GM12878 (cell line): ENCODE data around the gene SPRYD3. TPM values are rescaled to one million over a fixed set of nuclear protein-coding genes. Genes with fewer than 3 reads are reported as not detected.

Experiments
- ATF2 ChIP-seq: IDR thresholded peaks from 2 replicates; pipeline ENCODE4 v1.6.1; 2012; ENCODE audit warnings: low read length, inconsistent platforms
- E4F1 ChIP-seq: fragments of 450-650 bp; IDR thresholded peaks from 2 replicates; pipeline ENCODE4 v1.6.1; 2018; ENCODE audit warnings: borderline replicate concordance, mild to moderate bottlenecking; ENCODE audit not compliant: partially characterized antibody
- EP300 ChIP-seq, 2 experiments: fragments of 150-350 bp in 1 of 2; IDR thresholded peaks; 2 replicates each; pipeline ENCODE4 v1.6.1; 2011 to 2012; ENCODE audit warnings: low read depth in 2 of 2, low read length in 2 of 2, borderline replicate concordance in 1 of 2, improper control_type of control experiment in 1 of 2, inconsistent platforms in 1 of 2; ENCODE audit not compliant: control insufficient read depth in 1 of 2
- RELB ChIP-seq: fragments of 450-650 bp; IDR thresholded peaks from 2 replicates; pipeline ENCODE4 v1.6.1; 2017; ENCODE audit warnings: low read depth, mild to moderate bottlenecking, moderate library complexity
- SUPT20H ChIP-seq: IDR thresholded peaks from 2 replicates; pipeline ENCODE4 v1.6.1; 2011; ENCODE audit warnings: low read depth, mild to moderate bottlenecking, low read length, moderate library complexity, borderline replicate concordance; ENCODE audit not compliant: control insufficient read depth
- WRNIP1 ChIP-seq: IDR thresholded peaks from 2 replicates; pipeline ENCODE4 v1.6.1; 2011; ENCODE audit warnings: low read depth, low read length, improper control_type of control experiment, borderline replicate concordance
- ZNF622 ChIP-seq: fragments of 450-650 bp; IDR thresholded peaks from 2 replicates; pipeline ENCODE4 v1.6.1; 2017; ENCODE audit warnings: mild to moderate bottlenecking, inconsistent platforms
- polyA plus RNA-seq, 11 experiments: library from polyadenylated mRNA; depleted of rRNA in 4 of 11; unstranded in 6 of 11; stranded (reverse) in 5 of 11; fragments of >200 nt; fragmentation: Nextera tagmentation in 4 of 11; fragmentation: Illumina TruSeq in 1 of 11; extraction: Ambion mirVana in 4 of 11; extraction: Trizol in 1 of 11; gene quantifications; 1 replicate in 1 of 11; 2 replicates in 10 of 11; pipeline versions ENCODE4 v1.2.1 to v1.2.3, GENCODE V29; 2011 to 2016; ENCODE audit warnings: inconsistent platforms in 2 of 11, missing spikeins in 2 of 11, low read depth in 1 of 11
- total RNA-seq, 4 experiments: library from RNA; depleted of rRNA in 3 of 4; stranded (reverse); fragments of >200 nt in 3 of 4; fragmentation: Illumina TruSeq in 1 of 4; extraction: Trizol in 1 of 4; gene quantifications; 2 replicates each; pipeline versions ENCODE4 v1.2.1 to v1.2.3, GENCODE V29; 2013 to 2021

SPRYD3 gene
- total and polyA plus RNA-seq, 10 of the 15 experiments (the other 5 are each of a cell fraction or from before 2014, with no cell fraction given) = 2.3 to 26.4 (median 20.2) TPM

- TF ChIP-seq ATF2 (no peak), SUPT20H (no peak), WRNIP1 (no peak), E4F1 (no peak), ZNF622 (no peak), EP300 (IDR thresholded peaks at IDR 0.05; ENCODE audit: borderline replicate concordance in 1 of 2, control insufficient read depth in 1 of 2, low read depth in 2 of 2, low read length in 2 of 2) (no peak), RELB (no peak)
- TF ChIP-seq, all 136 proteins: peak for 0
These were observed 22.9 kb downstream of the SPRYD3 start (continued) for GRCh38 chr12:53056296-53056695.
